MM.1S (cell line): ENCODE measurements around the gene ZNF547.

Source experiments
- DNase-seq: peaks from one replicate; pipeline ENCODE4 v3.0.0-alpha.2; 2015
- H2AFZ ChIP-seq: fragments of 300-600 bp; sonication (generic); 2 replicates; pipeline ENCODE4 v1.6.0; 2016; ENCODE audit warnings: antibody characterized with exemption, low read length
- H3F3A ChIP-seq: fragments of 300-600 bp; sonication (generic); 2 replicates; pipeline ENCODE4 v1.6.1; 2016; ENCODE audit warnings: mild to moderate bottlenecking, antibody characterized with exemption, low read length, moderate library complexity, mixed read lengths; ENCODE audit not compliant: insufficient read depth
- H3K27ac ChIP-seq: fragments of 300-600 bp; sonication (generic); 2 replicates; pipeline ENCODE4 v1.5.1; 2016; ENCODE audit warnings: mild to moderate bottlenecking, low read length
- H3K27me3 ChIP-seq: fragments of 300-600 bp; sonication (generic); replicated peaks from 2 replicates; pipeline ENCODE4 v1.6.0; 2016; ENCODE audit warnings: low read length; ENCODE audit not compliant: insufficient read depth
- H3K36me3 ChIP-seq: fragments of 300-600 bp; sonication (generic); replicated peaks from 2 replicates; pipeline ENCODE4 v1.6.1; 2016; ENCODE audit warnings: mild to moderate bottlenecking, low read length, mixed read lengths; ENCODE audit not compliant: insufficient read depth
- H3K4me1 ChIP-seq: fragments of 300-600 bp; sonication (generic); 2 replicates; pipeline ENCODE4 v1.6.1; 2016; ENCODE audit warnings: low read length, mixed read lengths
- H3K4me2 ChIP-seq: fragments of 300-600 bp; sonication (generic); 2 replicates; pipeline ENCODE4 v1.6.0; 2016; ENCODE audit warnings: low read depth, low read length
- H3K4me3 ChIP-seq: fragments of 300-600 bp; sonication (generic); 2 replicates; pipeline ENCODE4 v1.5.1; 2016; ENCODE audit warnings: low read length, mixed read lengths
- H3K79me2 ChIP-seq: fragments of 300-600 bp; sonication (generic); 2 replicates; pipeline ENCODE4 v1.6.1; 2016; ENCODE audit warnings: mixed run types, low read length, mixed read lengths
- H3K9ac ChIP-seq: fragments of 300-600 bp; sonication (generic); 2 replicates; pipeline ENCODE4 v1.6.1; 2016; ENCODE audit warnings: low read length, mixed read lengths
- H3K9me2 ChIP-seq: fragments of 300-600 bp; sonication (generic); replicated peaks from 2 replicates; pipeline ENCODE4 v1.6.1; 2016; ENCODE audit warnings: mild to moderate bottlenecking, low read length, mixed read lengths; ENCODE audit not compliant: insufficient read depth
- H3K9me3 ChIP-seq: fragments of 300-600 bp; sonication (generic); replicated peaks from 2 replicates; pipeline ENCODE4 v1.6.1; 2016; ENCODE audit warnings: mild to moderate bottlenecking, low read length, mixed read lengths; ENCODE audit not compliant: insufficient read depth
- H4K20me1 ChIP-seq: fragments of 300-600 bp; sonication (generic); 2 replicates; pipeline ENCODE4 v1.6.1; 2016; ENCODE audit warnings: mild to moderate bottlenecking, low read length, moderate library complexity, mixed read lengths; ENCODE audit not compliant: insufficient read depth
- EZH2 ChIP-seq: fragments of 300-600 bp; sonication (generic); optimal IDR thresholded peaks from 2 replicates; pipeline ENCODE3; 2017; ENCODE audit warnings: low read depth, mild to moderate bottlenecking, antibody characterized with exemption, low read length, mixed read lengths
- EZH2phosphoT487 ChIP-seq: fragments of 300-600 bp; sonication (generic); IDR thresholded peaks from 2 replicates; pipeline ENCODE4 v1.6.1; 2018; ENCODE audit warnings: antibody characterized with exemption, low read length
- TF ChIP-seq, protein P1 (sequence below): fragments of 300-600 bp; sonication (generic); IDR thresholded peaks from 2 replicates; pipeline ENCODE4 v1.5.1; 2016; ENCODE audit warnings: antibody characterized with exemption, low read length, mixed read lengths

ZNF547 gene

DNA sequence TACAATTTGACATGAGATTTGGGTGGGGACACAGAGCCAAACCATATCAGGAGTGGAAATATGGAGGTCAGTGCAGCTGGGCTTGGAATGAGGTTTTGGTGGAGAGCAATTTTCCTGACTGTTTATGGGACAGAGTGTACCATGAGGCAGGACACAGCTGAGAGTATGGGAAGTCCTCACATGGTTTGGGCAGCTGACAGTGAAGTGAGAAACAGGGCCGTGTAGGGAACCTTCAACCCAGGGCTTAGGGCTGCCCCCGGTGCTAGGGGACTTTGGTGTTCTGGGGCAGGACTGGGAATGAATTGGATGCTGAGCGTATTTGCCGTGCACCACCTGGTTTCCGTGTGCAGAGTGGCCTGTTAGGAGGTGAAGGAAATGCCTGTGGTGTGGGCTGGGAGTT is 32.4 kb downstream of the ZNF547 start:
- no peak overlapping the region for H3K4me2 ChIP-seq
- H3K79me2 ChIP-seq = peaks cover 33% of the 10 kb centered on the region
- H3K9ac ChIP-seq = no peak overlapping the region
- H4K20me1 ChIP-seq = no peaks in the 10 kb centered on the region
- H3F3A ChIP-seq = peaks cover 5% of the 10 kb centered on the region; the same call in 1 of the 2 replicates
- no peaks in the 10 kb centered on the region for H3K9me3 ChIP-seq
- no peak overlapping the region for H2AFZ ChIP-seq
- no peak overlapping the region for H3K4me3 ChIP-seq
- H3K27ac ChIP-seq = no peak overlapping the region
- no peak for DNase-seq
- H3K4me1 ChIP-seq = peaks cover 15% of the 10 kb centered on the region
- H3K36me3 ChIP-seq = peaks cover 14% of the 10 kb centered on the region; the same call in 1 of the 2 replicates
- no peak for TF ChIP-seq EZH2
- no peak for TF ChIP-seq EZH2phosphoT487
- TF ChIP-seq, protein P1, sequence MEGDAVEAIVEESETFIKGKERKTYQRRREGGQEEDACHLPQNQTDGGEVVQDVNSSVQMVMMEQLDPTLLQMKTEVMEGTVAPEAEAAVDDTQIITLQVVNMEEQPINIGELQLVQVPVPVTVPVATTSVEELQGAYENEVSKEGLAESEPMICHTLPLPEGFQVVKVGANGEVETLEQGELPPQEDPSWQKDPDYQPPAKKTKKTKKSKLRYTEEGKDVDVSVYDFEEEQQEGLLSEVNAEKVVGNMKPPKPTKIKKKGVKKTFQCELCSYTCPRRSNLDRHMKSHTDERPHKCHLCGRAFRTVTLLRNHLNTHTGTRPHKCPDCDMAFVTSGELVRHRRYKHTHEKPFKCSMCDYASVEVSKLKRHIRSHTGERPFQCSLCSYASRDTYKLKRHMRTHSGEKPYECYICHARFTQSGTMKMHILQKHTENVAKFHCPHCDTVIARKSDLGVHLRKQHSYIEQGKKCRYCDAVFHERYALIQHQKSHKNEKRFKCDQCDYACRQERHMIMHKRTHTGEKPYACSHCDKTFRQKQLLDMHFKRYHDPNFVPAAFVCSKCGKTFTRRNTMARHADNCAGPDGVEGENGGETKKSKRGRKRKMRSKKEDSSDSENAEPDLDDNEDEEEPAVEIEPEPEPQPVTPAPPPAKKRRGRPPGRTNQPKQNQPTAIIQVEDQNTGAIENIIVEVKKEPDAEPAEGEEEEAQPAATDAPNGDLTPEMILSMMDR = no peak
- no peaks in the 10 kb centered on the region for H3K27me3 ChIP-seq
- no peaks in the 10 kb centered on the region for H3K9me2 ChIP-seq

DNA sequence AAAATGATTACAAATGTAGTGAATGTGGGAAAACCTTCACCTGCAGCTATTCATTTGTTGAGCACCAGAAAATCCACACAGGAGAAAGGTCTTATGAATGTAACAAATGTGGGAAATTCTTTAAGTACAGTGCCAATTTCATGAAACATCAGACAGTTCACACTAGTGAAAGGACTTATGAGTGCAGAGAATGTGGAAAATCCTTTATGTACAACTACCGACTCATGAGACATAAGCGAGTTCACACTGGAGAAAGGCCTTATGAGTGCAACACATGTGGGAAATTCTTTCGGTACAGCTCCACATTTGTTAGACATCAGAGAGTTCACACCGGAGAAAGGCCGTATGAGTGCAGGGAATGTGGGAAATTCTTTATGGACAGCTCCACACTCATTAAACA is 35.5 kb downstream of the ZNF547 start:
- Histone ChIP-seq H2AFZ (no peak overlapping the region), H3K9ac (no peak overlapping the region), H3K9me3 (no peaks in the 10 kb centered on the region), H3K4me2 (no peak overlapping the region), H3K79me2 (peaks cover 7% of the 10 kb centered on the region), H3K27ac (no peak overlapping the region), H3F3A (peaks cover 3% of the 10 kb centered on the region; the same call in 1 of the 2 replicates), H3K9me2 (no peaks in the 10 kb centered on the region), H3K27me3 (no peaks in the 10 kb centered on the region), H3K4me3 (no peak overlapping the region), H3K36me3 (peaks cover 14% of the 10 kb centered on the region; the same call in 1 of the 2 replicates), H3K4me1 (peaks cover 6% of the 10 kb centered on the region; the same call in 1 of the 2 replicates), H4K20me1 (no peaks in the 10 kb centered on the region)
- TF ChIP-seq, protein P1 = no peak
- no peak for TF ChIP-seq EZH2phosphoT487
- TF ChIP-seq EZH2 = no peak
- no peak for DNase-seq

DNA sequence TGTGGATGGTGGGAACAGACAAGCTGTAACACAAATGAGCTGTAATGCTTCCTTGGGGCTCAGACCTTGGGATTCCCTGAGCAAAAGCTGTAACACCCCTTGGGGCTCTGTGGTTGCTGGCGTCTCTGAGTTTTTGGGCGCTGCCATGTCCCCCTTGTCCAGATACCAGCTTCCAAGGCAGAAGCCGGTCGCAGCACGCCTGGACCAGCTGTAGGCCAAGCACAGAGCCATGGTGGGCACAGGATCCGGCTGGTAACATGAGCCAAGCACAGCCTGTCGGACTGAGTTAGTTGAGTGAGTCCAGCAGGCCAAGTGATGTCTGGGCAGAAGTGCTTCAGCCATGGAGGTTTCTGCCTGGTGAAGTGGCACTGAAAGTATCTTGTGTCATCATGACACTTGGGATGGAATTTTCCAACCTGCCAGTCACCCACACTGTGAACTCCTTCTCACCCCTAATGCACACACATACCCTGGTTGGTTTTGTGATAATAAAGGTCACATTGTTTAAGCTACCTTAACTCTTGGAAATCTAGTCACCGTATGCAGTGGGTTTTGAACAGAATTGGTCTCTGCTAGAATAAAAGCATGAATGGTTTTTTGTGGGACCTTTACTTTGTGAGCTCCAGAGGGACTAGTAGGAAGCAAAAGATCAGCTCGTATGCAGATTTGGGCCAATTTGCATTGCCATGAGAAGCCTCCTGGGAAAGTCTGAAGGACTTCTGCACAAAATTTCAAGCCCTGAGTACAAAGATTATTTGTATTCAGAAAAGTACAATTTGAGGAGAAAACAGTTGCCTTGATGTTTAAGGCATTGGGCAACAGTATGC is 40.6 kb downstream of the ZNF547 start:
- Histone ChIP-seq H3K4me2 (no peak overlapping the region), H3K27ac (no peak overlapping the region), H2AFZ (no peak overlapping the region), H3F3A (no peaks in the 10 kb centered on the region), H4K20me1 (no peaks in the 10 kb centered on the region), H3K9ac (no peak overlapping the region), H3K79me2 (no peaks in the 10 kb centered on the region), H3K9me2 (no peaks in the 10 kb centered on the region), H3K9me3 (no peaks in the 10 kb centered on the region), H3K4me3 (no peak overlapping the region), H3K36me3 (0 out of 2 replicates have a peak, but pooled peaks cover 7% of the 10 kb centered on the region), H3K27me3 (no peaks in the 10 kb centered on the region), H3K4me1 (no peaks in the 10 kb centered on the region)
- DNase-seq = no peak
- TF ChIP-seq EZH2phosphoT487 (no peak), EZH2 (no peak)
- TF ChIP-seq, protein P1 = no peak
